Measurements from ENCODE around the gene CACNA1G. TPM values are rescaled to one million over a fixed set of nuclear protein-coding genes. Genes with fewer than 3 reads are reported as not detected.

The CACNA1G gene
- total RNA-seq, 1 donor from 2014 or later, result 0.07 TPM

DNA sequence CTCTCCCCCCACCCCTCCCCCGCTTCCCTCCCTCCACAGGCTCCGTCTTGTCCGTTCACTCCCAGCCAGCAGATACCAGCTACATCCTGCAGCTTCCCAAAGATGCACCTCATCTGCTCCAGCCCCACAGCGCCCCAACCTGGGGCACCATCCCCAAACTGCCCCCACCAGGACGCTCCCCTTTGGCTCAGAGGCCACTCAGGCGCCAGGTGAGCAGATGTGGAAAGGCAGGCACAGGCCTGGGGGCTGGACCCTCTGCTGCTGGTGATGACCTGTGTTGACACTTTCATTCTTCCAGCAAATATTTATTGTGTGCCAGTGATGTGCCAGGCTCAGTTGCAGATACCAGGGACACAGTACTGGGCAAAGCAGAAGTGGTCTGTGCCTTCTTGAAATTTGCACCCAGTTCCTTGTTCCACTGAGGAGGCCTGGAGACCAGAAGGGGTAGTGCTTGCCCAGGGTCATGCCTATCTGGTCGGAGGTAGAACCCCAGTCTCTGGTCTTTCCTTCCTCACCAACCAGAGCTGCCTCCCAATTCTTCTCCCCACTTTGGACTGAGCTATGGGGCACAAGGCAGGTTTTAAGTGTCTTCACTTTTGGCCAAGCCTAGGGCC, 63.9 kb downstream of the CACNA1G start:
- no peaks in the 10 kb centered on the region for H3K9me3 Mint-ChIP-seq
- peaks cover 32% of the 10 kb centered on the region for H3K27me3 Mint-ChIP-seq
- intact Hi-C loops (cut with micrococcal nuclease), result no loop called here
- DNase-seq (no peak), ATAC-seq (ENCODE audit: low read depth) (no peak)
- no peaks in the 10 kb centered on the region for H3K4me1 Mint-ChIP-seq
- no peak overlapping the region for H3K4me3 Mint-ChIP-seq
- TF ChIP-seq CTCF (IDR thresholded peaks at IDR 0.05), result no peak
- H3K27ac Mint-ChIP-seq, result no peak overlapping the region
- POLR2A ChIA-PET, result no interaction called here
- H3K36me3 Mint-ChIP-seq (ENCODE audit: low read depth), result no peaks in the 10 kb centered on the region
- CTCF ChIA-PET, result no interaction called here

GRCh38 chr17:50625032-50625871, 64.7 kb downstream of the CACNA1G start:
- ChIA-PET CTCF (interaction anchor here (0.6 to 1.4 kb wide), 6 partner anchors 11 to 143 kb away, joined by 3 to 7 read pairs (median 4); partner anchors contain the start of gene SPATA20), POLR2A (no interaction called here)
- TF ChIP-seq CTCF (IDR thresholded peaks at IDR 0.05), result no peak
- ATAC-seq (ENCODE audit: low read depth), result no peak
- no peaks in the 10 kb centered on the region for H3K9me3 Mint-ChIP-seq
- no peaks in the 10 kb centered on the region for H3K36me3 Mint-ChIP-seq (ENCODE audit: low read depth)
- H3K4me3 Mint-ChIP-seq, result no peak overlapping the region
- peaks cover 31% of the 10 kb centered on the region for H3K27me3 Mint-ChIP-seq
- DNase-seq, result no peak
- intact Hi-C loops (cut with micrococcal nuclease), result loop anchor here (5.0 kb wide), 1 partner anchor 63 kb away; the partner anchor contains the start of gene CACNA1G
- no peak overlapping the region for H3K27ac Mint-ChIP-seq
- no peaks in the 10 kb centered on the region for H3K4me1 Mint-ChIP-seq

- intact Hi-C loops (cut with micrococcal nuclease), result loop anchor here (1.0 to 5.0 kb wide), 3 partner anchors 64 to 148 kb away; partner anchors contain the start of genes CACNA1G, RSAD1 and SPATA20
- Mint-ChIP-seq H3K9me3 (no peaks in the 10 kb centered on the region), H3K36me3 (ENCODE audit: low read depth) (no peaks in the 10 kb centered on the region), H3K4me3 (no peak overlapping the region), H3K27ac (no peak overlapping the region), H3K4me1 (no peaks in the 10 kb centered on the region), H3K27me3 (peaks cover 39% of the 10 kb centered on the region)
- ATAC-seq (ENCODE audit: low read depth) (peak; percentile 76), DNase-seq (peak; percentile 47)
- POLR2A ChIA-PET, result no interaction called here
- no peak for TF ChIP-seq CTCF (IDR thresholded peaks at IDR 0.05)
- CTCF ChIA-PET, result interaction anchor here (0.6 to 1.5 kb wide), 7 partner anchors 10 to 144 kb away, joined by 3 to 7 read pairs (median 5); partner anchors contain the start of gene SPATA20
Observed at GRCh38 chr17:50626037-50626574, 65.6 kb downstream of the CACNA1G start.

DNA sequence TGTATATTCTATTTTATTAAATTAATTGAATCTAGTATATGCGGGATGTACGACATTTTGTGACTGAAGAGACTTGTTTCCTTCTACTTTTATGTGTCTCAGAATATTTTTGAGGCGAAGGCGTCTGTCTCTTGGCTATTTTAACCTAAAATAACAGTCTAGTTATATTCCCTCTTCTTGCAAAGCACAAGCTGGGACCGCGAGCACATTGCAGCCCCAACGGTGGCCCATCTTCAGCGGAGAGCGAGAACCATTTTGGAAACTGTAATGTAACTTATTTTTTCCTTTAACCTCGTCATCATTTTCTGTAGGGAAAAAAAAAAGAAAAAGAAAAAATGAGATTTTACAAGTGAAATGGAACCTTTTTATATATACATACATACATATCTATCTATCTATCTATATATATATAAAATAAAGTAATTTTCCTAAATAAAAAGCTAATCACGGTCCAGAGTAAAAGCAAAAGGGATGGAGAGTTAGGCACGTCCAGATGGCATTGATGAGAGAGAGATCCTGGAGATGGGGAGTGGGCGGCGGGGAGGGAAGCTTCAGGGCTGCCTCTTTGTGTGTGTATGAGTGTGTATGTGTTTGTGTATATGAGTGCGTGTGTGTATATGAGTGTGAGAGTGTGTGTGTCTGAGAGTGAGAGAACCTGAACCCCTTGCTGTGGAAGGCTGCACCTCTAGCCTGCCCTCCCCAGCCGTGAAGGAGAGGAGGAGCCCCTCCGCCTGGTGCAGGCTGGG, 66.7 kb downstream of the CACNA1G start:
- ChIA-PET POLR2A (no interaction called here), CTCF (interaction anchor here (1.5 kb wide), 1 partner anchor 143 kb away, joined by 5 read pairs; no protein-coding TSS in a partner anchor)
- Mint-ChIP-seq H3K4me1 (no peaks in the 10 kb centered on the region), H3K4me3 (no peak overlapping the region), H3K27me3 (peaks cover 41% of the 10 kb centered on the region), H3K36me3 (ENCODE audit: low read depth) (no peaks in the 10 kb centered on the region), H3K9me3 (no peaks in the 10 kb centered on the region), H3K27ac (no peak overlapping the region)
- no peak for TF ChIP-seq CTCF (IDR thresholded peaks at IDR 0.05)
- DNase-seq (no peak), ATAC-seq (ENCODE audit: low read depth) (no peak)
- intact Hi-C loops (cut with micrococcal nuclease), result loop anchor here (5.0 kb wide), 1 partner anchor 65 kb away; the partner anchor contains the start of gene CACNA1G

Measured in activated B cell treated with CpG ODN at 0.5 μM for 24 hours (primary cell).